Peyer's patch (tissue), 4 donors: ENCODE results near the gene GARRE1.

Source experiments
- POLR2A ChIP-seq, 2 donors: fragments of 450-650 bp; IDR thresholded peaks; one replicate each; pipeline ENCODE4 v1.5.1; 2017; ENCODE audit warnings: antibody characterized with exemption in 2 of 2, mild to moderate bottlenecking in 2 of 2, moderate library complexity in 2 of 2
- TF ChIP-seq, protein P1 (sequence below), 6 experiments: fragments of 450-650 bp in 4 of 6; fragments of 200-600 bp in 2 of 6; sonication (generic) in 1 of 6; IDR thresholded peaks; one replicate each; pipeline ENCODE4 v1.5.1; 2017 to 2019; ENCODE audit warnings: antibody characterized with exemption in 6 of 6, mild to moderate bottlenecking in 3 of 6, moderate library complexity in 1 of 6

DNA sequence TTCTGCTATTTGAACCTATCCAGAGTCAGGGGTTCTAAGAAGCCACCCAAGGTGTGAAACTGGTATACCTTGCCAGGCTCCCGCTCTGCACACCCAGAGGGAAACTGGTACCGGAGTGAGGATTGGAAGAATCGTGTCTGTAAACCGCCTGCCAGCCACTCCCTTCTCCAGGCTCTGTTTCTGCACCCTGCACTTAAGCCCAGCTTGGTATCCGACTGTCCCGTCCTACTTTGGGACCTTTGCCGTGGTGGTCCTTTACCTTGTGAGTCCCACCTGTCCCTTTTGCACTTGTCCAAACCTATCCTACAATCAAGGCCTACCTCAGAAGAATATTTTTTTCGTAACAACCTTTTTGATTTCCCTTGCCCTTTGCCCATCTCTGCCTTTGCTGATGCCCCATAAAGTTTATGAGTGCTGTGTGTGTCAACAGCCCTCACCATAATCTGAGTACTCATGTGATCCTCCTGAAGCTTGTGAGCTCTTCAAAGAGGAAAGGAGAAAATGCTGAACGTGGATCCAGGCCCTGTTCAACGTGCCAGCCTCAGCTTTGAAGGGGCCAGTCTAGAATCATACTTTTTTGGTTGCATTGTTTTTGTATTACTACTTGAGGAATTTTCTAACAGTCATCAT lies 44.7 kb downstream of the GARRE1 start:
- TF ChIP-seq, protein P1, sequence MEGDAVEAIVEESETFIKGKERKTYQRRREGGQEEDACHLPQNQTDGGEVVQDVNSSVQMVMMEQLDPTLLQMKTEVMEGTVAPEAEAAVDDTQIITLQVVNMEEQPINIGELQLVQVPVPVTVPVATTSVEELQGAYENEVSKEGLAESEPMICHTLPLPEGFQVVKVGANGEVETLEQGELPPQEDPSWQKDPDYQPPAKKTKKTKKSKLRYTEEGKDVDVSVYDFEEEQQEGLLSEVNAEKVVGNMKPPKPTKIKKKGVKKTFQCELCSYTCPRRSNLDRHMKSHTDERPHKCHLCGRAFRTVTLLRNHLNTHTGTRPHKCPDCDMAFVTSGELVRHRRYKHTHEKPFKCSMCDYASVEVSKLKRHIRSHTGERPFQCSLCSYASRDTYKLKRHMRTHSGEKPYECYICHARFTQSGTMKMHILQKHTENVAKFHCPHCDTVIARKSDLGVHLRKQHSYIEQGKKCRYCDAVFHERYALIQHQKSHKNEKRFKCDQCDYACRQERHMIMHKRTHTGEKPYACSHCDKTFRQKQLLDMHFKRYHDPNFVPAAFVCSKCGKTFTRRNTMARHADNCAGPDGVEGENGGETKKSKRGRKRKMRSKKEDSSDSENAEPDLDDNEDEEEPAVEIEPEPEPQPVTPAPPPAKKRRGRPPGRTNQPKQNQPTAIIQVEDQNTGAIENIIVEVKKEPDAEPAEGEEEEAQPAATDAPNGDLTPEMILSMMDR (IDR thresholded peaks at IDR 0.05): no peak
- peak in 1 of 2 donors; percentile 6 for TF ChIP-seq POLR2A (IDR thresholded peaks at IDR 0.05)
